ENCODE results near the gene CPNE4.

- TF ChIP-seq CTCF (IDR thresholded peaks at IDR 0.05) (peak in 5 of 7 experiments; percentile 46 to 72 (median 57)), POLR2A (IDR thresholded peaks at IDR 0.05) (no peak), POLR2AphosphoS5 (IDR thresholded peaks at IDR 0.05) (peak in 1 of 3 donors; percentile 14)
Measured at GRCh38 chr3:132029182-132029902, 5.5 kb downstream of the CPNE4 start.

Data from stomach (tissue), 4 donors.